Nephron (organoid): ENCODE data around the gene SIRPA.

Experiments
- H3K27ac Mint-ChIP-seq, 3 experiments: 2 replicates each; pipeline ENCODE4 v1.8.0; 2020; ENCODE audit warnings: mixed read lengths in 3 of 3, mild to moderate bottlenecking in 2 of 3, moderate library complexity in 1 of 3
- H3K27me3 Mint-ChIP-seq: 2 replicates; pipeline ENCODE4 v1.8.0; 2021; ENCODE audit warnings: low read depth, mild to moderate bottlenecking, moderate library complexity, mixed read lengths
- H3K36me3 Mint-ChIP-seq: 2 replicates; pipeline ENCODE4 v1.8.0; 2020; ENCODE audit warnings: low read depth, mixed read lengths
- H3K4me1 Mint-ChIP-seq: 2 replicates; pipeline ENCODE4 v1.8.0; 2020; ENCODE audit warnings: mixed read lengths
- H3K4me3 Mint-ChIP-seq, 3 experiments: 2 replicates each; pipeline ENCODE4 v1.8.0; 2020; ENCODE audit warnings: mild to moderate bottlenecking in 3 of 3, mixed read lengths in 3 of 3, moderate library complexity in 2 of 3
- H3K9me3 Mint-ChIP-seq: 2 replicates; pipeline ENCODE4 v1.8.0; 2020; ENCODE audit warnings: mixed read lengths
- CTCF ChIP-seq, 3 experiments: fragments of 200-600 bp; sonication (generic); IDR thresholded peaks; one replicate each; pipeline ENCODE4 v1.5.0; 2021; ENCODE audit warnings: antibody characterized with exemption in 3 of 3; ENCODE audit not compliant: unreplicated experiment in 3 of 3

Gene SIRPA

GRCh38 chr20:1982686-1983085, 87.5 kb downstream of the SIRPA start:
- TF ChIP-seq CTCF (IDR thresholded peaks at IDR 0.05; ENCODE audit: unreplicated experiment in 3 of 3): no peak
- no peak overlapping the region for H3K27ac Mint-ChIP-seq
- H3K9me3 Mint-ChIP-seq: no peaks in the 10 kb centered on the region
- H3K4me3 Mint-ChIP-seq: no peak overlapping the region
- H3K36me3 Mint-ChIP-seq: no peaks in the 10 kb centered on the region
- H3K4me1 Mint-ChIP-seq: no peaks in the 10 kb centered on the region
- H3K27me3 Mint-ChIP-seq: peaks cover 24% of the 10 kb centered on the region

- no peak for TF ChIP-seq CTCF (IDR thresholded peaks at IDR 0.05; ENCODE audit: unreplicated experiment in 3 of 3)
- H3K27me3 Mint-ChIP-seq: peaks cover 21% of the 10 kb centered on the region
- H3K36me3 Mint-ChIP-seq: no peaks in the 10 kb centered on the region
- no peak overlapping the region for H3K4me3 Mint-ChIP-seq
- no peaks in the 10 kb centered on the region for H3K9me3 Mint-ChIP-seq
- H3K27ac Mint-ChIP-seq: no peak overlapping the region
- H3K4me1 Mint-ChIP-seq: no peaks in the 10 kb centered on the region
Observed at GRCh38 chr20:1983301-1983700, 88.1 kb downstream of the SIRPA start.

- Mint-ChIP-seq H3K4me1 (no peaks in the 10 kb centered on the region), H3K36me3 (no peaks in the 10 kb centered on the region), H3K27ac (no peak overlapping the region), H3K9me3 (no peaks in the 10 kb centered on the region), H3K4me3 (no peak overlapping the region), H3K27me3 (peaks cover 40% of the 10 kb centered on the region)
- no peak for TF ChIP-seq CTCF (IDR thresholded peaks at IDR 0.05; ENCODE audit: unreplicated experiment in 3 of 3)
Observed at GRCh38 chr20:1987826-1988225, 92.6 kb downstream of the SIRPA start.
